K562 (cell line): ENCODE data around the gene B4GALT1. TPM values are rescaled to one million over a fixed set of nuclear protein-coding genes. Genes with fewer than 3 reads are reported as not detected.

Experiments used
- ATAC-seq: fragments of 200-7000 bp; cut with Tn5 transposase; 3 replicates; pipeline ENCODE4 v1.9.1; 2020; ENCODE audit warnings: moderate library complexity
- BruUV-seq: library from RNA; stranded (reverse); fragments of 400-500 nt; replicated peaks from 2 replicates; lab custom pipeline; 2021; lab: Mats Ljungman, UMichigan
- CTCF ChIA-PET: fragments of 300-600 bp; formaldehyde crosslinking; extraction: SDS; loops from one replicate; lab custom pipeline; 2021; ENCODE audit warnings: low intra/inter-chr PET ratio; lab: Yijun Ruan, JAX
- POLR2A ChIA-PET: fragments of 300-600, 350-650 bp; sonication (Branson Sonifier 250); formaldehyde crosslinking; extraction: SDS; loops from one replicate; lab custom pipeline; 2021; ENCODE audit warnings: antibody characterized with exemption, inconsistent platforms; lab: Yijun Ruan, JAX
- DNase-seq, 4 experiments: peaks; one replicate each; pipeline versions ENCODE4 v3.0.0 to v3.0.0-alpha.2; 2011 to 2018; ENCODE audit warnings: low spot score in 3 of 4, mixed read lengths in 3 of 4; ENCODE audit errors: extremely low read depth in 1 of 4
- FAIRE-seq: peaks from 2 replicates; lab custom pipeline; 2011; peaks lifted over from hg19 to GRCh38; lab: Jason Lieb, UNC
- H2AFZ ChIP-seq: 2 replicates; pipeline ENCODE4 v1.6.0; 2011; ENCODE audit warnings: low read depth, low read length, control low read depth, inconsistent platforms
- H3K27ac ChIP-seq: fragments of 200-600 bp; 3 replicates; pipeline ENCODE4 v1.8.0; 2011; ENCODE audit warnings: low read depth, mild to moderate bottlenecking, control low read depth, inconsistent platforms, low read length, moderate library complexity, mixed read lengths; ENCODE audit errors: extremely low read depth
- H3K27me3 ChIP-seq, 2 experiments: fragments of 300-600 bp in 1 of 2; 2 replicates in 1 of 2; 3 replicates in 1 of 2; pipeline versions ENCODE4 v1.6.0 to v1.8.0; 2011; ENCODE audit warnings: inconsistent platforms in 2 of 2, low read length in 2 of 2, mild to moderate bottlenecking in 1 of 2, mixed read lengths in 1 of 2, moderate library complexity in 1 of 2; ENCODE audit not compliant: control insufficient read depth in 2 of 2, insufficient read depth in 2 of 2
- H3K36me3 ChIP-seq: fragments of 300-600 bp; 3 replicates; pipeline ENCODE4 v1.8.0; 2011; ENCODE audit warnings: mild to moderate bottlenecking, low read length, inconsistent platforms; ENCODE audit not compliant: control insufficient read depth, insufficient read depth
- H3K4me1 ChIP-seq, 2 experiments: fragments of 200-600 bp in 1 of 2; replicated peaks in 1 of 2; 2 replicates in 1 of 2; 3 replicates in 1 of 2; pipeline versions ENCODE4 v1.5.1 to v1.8.0; 2011; ENCODE audit warnings: inconsistent platforms in 2 of 2, low read length in 2 of 2, mild to moderate bottlenecking in 1 of 2, mixed read lengths in 1 of 2, moderate library complexity in 1 of 2; ENCODE audit not compliant: control insufficient read depth in 2 of 2, insufficient read depth in 2 of 2
- H3K4me2 ChIP-seq: 2 replicates; pipeline ENCODE4 v1.6.1; 2011; ENCODE audit warnings: low read length, control low read depth, inconsistent platforms, mixed read lengths; ENCODE audit not compliant: insufficient read depth
- H3K4me3 ChIP-seq: fragments of 200-600 bp; sonication (generic), shearing (Covaris generic); 2 replicates; pipeline ENCODE4 v1.5.1; 2016; ENCODE audit warnings: control low read depth, inconsistent platforms
- H3K79me2 ChIP-seq: fragments of 200-600 bp; 3 replicates; pipeline ENCODE4 v1.8.0; 2011; ENCODE audit warnings: low read length, inconsistent platforms; ENCODE audit not compliant: control insufficient read depth, insufficient read depth
- H3K9ac ChIP-seq, 2 experiments: 2 replicates each; pipeline versions ENCODE4 v1.6.0 to v1.6.1; 2011; ENCODE audit warnings: low read depth in 2 of 2, low read length in 2 of 2, control low read depth in 1 of 2, inconsistent platforms in 1 of 2, mild to moderate bottlenecking in 1 of 2, mixed read lengths in 1 of 2; ENCODE audit not compliant: insufficient read depth in 1 of 2
- H3K9me1 ChIP-seq: one replicate; pipeline ENCODE4 v1.6.0; 2011; ENCODE audit warnings: inconsistent platforms, mild to moderate bottlenecking, low read length, moderate library complexity; ENCODE audit not compliant: control insufficient read depth, insufficient read depth
- H3K9me3 ChIP-seq: replicated peaks from 2 replicates; pipeline ENCODE4 v1.5.1; 2011; ENCODE audit warnings: low read depth, low read length, inconsistent platforms; ENCODE audit not compliant: control insufficient read depth, insufficient read depth
- H4K20me1 ChIP-seq: replicated peaks from 2 replicates; pipeline ENCODE4 v1.6.1; 2011; ENCODE audit warnings: low read length, inconsistent platforms, mixed read lengths; ENCODE audit not compliant: control insufficient read depth, insufficient read depth
- CCAR2 ChIP-seq: fragments of 200-400 bp; formaldehyde crosslinking; IDR thresholded peaks from 2 replicates; pipeline ENCODE4 v1.6.1; 2017; ENCODE audit warnings: mild to moderate bottlenecking, low read depth, low read length
- ESRRB ChIP-seq: fragments of 250-450 bp; sonication (Bioruptor Pico); IDR thresholded peaks from 2 replicates; pipeline ENCODE4 v1.5.0; 2020; ENCODE audit warnings: mild to moderate bottlenecking, moderate library complexity, borderline replicate concordance
- HCFC1 ChIP-seq: IDR thresholded peaks from 2 replicates; pipeline ENCODE4 v1.6.1; 2012; ENCODE audit warnings: low read depth, low read length, improper control_type of control experiment
- MAFG ChIP-seq: fragments of 450-650 bp; conservative IDR thresholded peaks from 2 replicates; pipeline ENCODE4 v1.6.1; 2016; ENCODE audit warnings: missing genetic modification characterization, missing compliant biosample characterization
- NBN ChIP-seq: fragments of 450-650 bp; IDR thresholded peaks from 2 replicates; pipeline ENCODE4 v1.6.1; 2016; ENCODE audit warnings: low read depth, mild to moderate bottlenecking
- RFX5 ChIP-seq: IDR thresholded peaks from 2 replicates; pipeline ENCODE4 v1.6.1; 2011; ENCODE audit warnings: low read depth, mild to moderate bottlenecking, improper control_type of control experiment, low read length
- ZBTB8A ChIP-seq: fragments of 450-650 bp; IDR thresholded peaks from 2 replicates; pipeline ENCODE4 v1.6.1; 2018; ENCODE audit warnings: mild to moderate bottlenecking, moderate library complexity; ENCODE audit not compliant: partially characterized antibody
- ZNF778 ChIP-seq: fragments of 450-650 bp; formaldehyde crosslinking; IDR thresholded peaks from 2 replicates; pipeline ENCODE4 v1.4.0; 2020; ENCODE audit warnings: mild to moderate bottlenecking, moderate library complexity
- WGBS: fragments of 100-300 bp; shearing (Covaris generic); methylation state at CpG from one replicate; pipeline ENCODE4 v1.1.6; 2016; ENCODE audit warnings: low coverage, mixed read lengths; ENCODE audit not compliant: insufficient coverage; ENCODE audit errors: missing lambda C conversion rate; 5-methylcytosine and 5-hydroxymethylcytosine counted together
- in situ Hi-C: fragments of 300-500 bp; cut with MboI; formaldehyde crosslinking; loops from 4 replicates; pipeline ENCODE4 v1.15.0; 2018; ENCODE audit warnings: inconsistent platforms, mixed read lengths
- intact Hi-C: fragments of 100-400 bp; cut with micrococcal nuclease; formaldehyde crosslinking; loops from 2 replicates; pipeline ENCODE4 v1.14.2; 2022
- polyA plus RNA-seq, 8 experiments: library from polyadenylated mRNA; depleted of rRNA in 4 of 8; stranded (reverse) in 5 of 8; unstranded in 3 of 8; fragments of >200 nt; fragmentation: Nextera tagmentation in 2 of 8; fragmentation: Illumina TruSeq in 1 of 8; extraction: Ambion mirVana in 2 of 8; extraction: Trizol in 1 of 8; gene quantifications; 2 replicates each; pipeline versions ENCODE4 v1.2.1 to v1.2.3, GENCODE V29; 2011 to 2014; ENCODE audit warnings: inconsistent platforms in 1 of 8, missing spikeins in 1 of 8
- total RNA-seq, 7 experiments: library from RNA; depleted of rRNA in 6 of 7; stranded (reverse); fragments of >200 nt in 6 of 7; fragmentation: Illumina TruSeq in 2 of 7; extraction: Trizol in 2 of 7; gene quantifications; 2 replicates each; pipeline versions ENCODE4 v1.2.1 to v1.2.3, GENCODE V29; 2011 to 2021; ENCODE audit warnings: low replicate concordance in 1 of 7

B4GALT1 gene
- total and polyA plus RNA-seq, 9 of the 15 experiments (the other 6 are each of a cell fraction or from before 2014, with no cell fraction given) = 4.1 to 26.8 (median 7.1) TPM

GRCh38 chr9:33125461-33125860 lies 41.7 kb downstream of the B4GALT1 start:
- ATAC-seq = no peak; the same call in 2 of the 3 replicates
- Histone ChIP-seq H3K36me3 (peaks cover 36% of the 10 kb centered on the region; the same call in 2 of the 3 replicates), H3K4me1 (peaks cover 0 to 6% of the 10 kb centered on the region in 2 experiments; a peak in 3 of 5 replicates), H3K9me1 (no peaks in the 10 kb centered on the region), H3K27ac (no peak overlapping the region), H3K79me2 (no peaks in the 10 kb centered on the region), H2AFZ (no peak overlapping the region), H3K27me3 (no peaks in the 10 kb centered on the region), H3K4me2 (no peak overlapping the region), H4K20me1 (no peaks in the 10 kb centered on the region; the same call in 1 of the 2 replicates), H3K9me3 (no peaks in the 10 kb centered on the region), H3K4me3 (no peak overlapping the region), H3K9ac (no peak overlapping the region)
- ChIA-PET POLR2A (interaction anchor here (0.7 to 1.9 kb wide), 2 partner anchors 9 to 10 kb away, joined by 3 to 5 read pairs; no protein-coding TSS in a partner anchor), CTCF (interaction anchor here (0.6 kb wide), 1 partner anchor 115 kb away, joined by 6 read pairs; no protein-coding TSS in a partner anchor)
- no peak for TF ChIP-seq CCAR2
- TF ChIP-seq ZBTB8A = no peak
- no peak for TF ChIP-seq MAFG (tag)
- no peak for TF ChIP-seq ZNF778 (CRISPR knock-in tag)
- no peak for TF ChIP-seq ESRRB (CRISPR knock-in tag)
- no peak for TF ChIP-seq HCFC1
- TF ChIP-seq NBN = no peak
- no peak for TF ChIP-seq RFX5
- BruUV-seq = no TSS peak
- no peak for FAIRE-seq
- in situ Hi-C loops (no loop called here), intact Hi-C loops (no loop called here)
- DNase-seq = no peak
- WGBS = 88% methylated on average over 3 of the region's 3 CpGs
